GM23338 (cell line): Measurements from ENCODE around the gene RBM44.

Experiments used
- CREB1 ChIP-seq: fragments of 250-450 bp; sonication (Bioruptor Pico); IDR thresholded peaks from 2 replicates; pipeline ENCODE4 v1.5.0; 2020; ENCODE audit warnings: low read depth, mild to moderate bottlenecking, moderate library complexity
- CTCF ChIP-seq, 2 experiments: fragments of 200-600 bp in 1 of 2; sonication (generic) in 1 of 2; conservative IDR thresholded peaks; 2 replicates each; pipeline versions ENCODE4 v1.5.1 to v1.6.1; 2016 to 2017; ENCODE audit warnings: antibody characterized with exemption in 2 of 2, low read depth in 2 of 2, mild to moderate bottlenecking in 2 of 2, moderate library complexity in 1 of 2
- ETS1 ChIP-seq: IDR thresholded peaks from 2 replicates; pipeline ENCODE4 v1.6.1; 2016; ENCODE audit warnings: antibody characterized with exemption
- EZH2 ChIP-seq: fragments of 200-600 bp; sonication (generic); IDR thresholded peaks from one replicate; pipeline ENCODE4 v1.8.0; 2017; ENCODE audit warnings: antibody characterized with exemption, mild to moderate bottlenecking, low read depth; ENCODE audit not compliant: unreplicated experiment
- EZH2phosphoT487 ChIP-seq: fragments of 200-600 bp; sonication (generic); IDR thresholded peaks from one replicate; pipeline ENCODE4 v1.8.1; 2018; ENCODE audit warnings: antibody characterized with exemption; ENCODE audit not compliant: unreplicated experiment
- JUNB ChIP-seq: IDR thresholded peaks from one replicate; pipeline ENCODE4 v1.6.1; 2016; ENCODE audit warnings: antibody characterized with exemption; ENCODE audit not compliant: unreplicated experiment
- NANOG ChIP-seq: IDR thresholded peaks from 2 replicates; pipeline ENCODE4 v1.6.1; 2016; ENCODE audit warnings: antibody characterized with exemption, borderline replicate concordance
- POLR2AphosphoS5 ChIP-seq: IDR thresholded peaks from 2 replicates; pipeline ENCODE4 v1.6.1; 2016; ENCODE audit warnings: antibody characterized with exemption, low read depth
- REST ChIP-seq: IDR thresholded peaks from one replicate; pipeline ENCODE4 v1.6.1; 2018; ENCODE audit warnings: antibody characterized with exemption; ENCODE audit not compliant: unreplicated experiment
- STAT1 ChIP-seq: IDR thresholded peaks from one replicate; pipeline ENCODE4 v1.6.1; 2016; ENCODE audit warnings: antibody characterized with exemption; ENCODE audit not compliant: unreplicated experiment
- ZNF114 ChIP-seq: fragments of 250-450 bp; sonication (Bioruptor Pico); IDR thresholded peaks from 2 replicates; pipeline ENCODE4 v1.5.0; 2020; ENCODE audit warnings: mild to moderate bottlenecking, moderate library complexity
- ZNF331 ChIP-seq: fragments of 250-450 bp; sonication (Bioruptor Pico); IDR thresholded peaks from 2 replicates; pipeline ENCODE4 v1.5.0; 2020; ENCODE audit warnings: low read depth, mild to moderate bottlenecking, moderate library complexity
- ZNF462 ChIP-seq: fragments of 250-450 bp; sonication (Bioruptor Pico); IDR thresholded peaks from 2 replicates; pipeline ENCODE4 v1.5.0; 2020; ENCODE audit warnings: mild to moderate bottlenecking, moderate library complexity

DNA sequence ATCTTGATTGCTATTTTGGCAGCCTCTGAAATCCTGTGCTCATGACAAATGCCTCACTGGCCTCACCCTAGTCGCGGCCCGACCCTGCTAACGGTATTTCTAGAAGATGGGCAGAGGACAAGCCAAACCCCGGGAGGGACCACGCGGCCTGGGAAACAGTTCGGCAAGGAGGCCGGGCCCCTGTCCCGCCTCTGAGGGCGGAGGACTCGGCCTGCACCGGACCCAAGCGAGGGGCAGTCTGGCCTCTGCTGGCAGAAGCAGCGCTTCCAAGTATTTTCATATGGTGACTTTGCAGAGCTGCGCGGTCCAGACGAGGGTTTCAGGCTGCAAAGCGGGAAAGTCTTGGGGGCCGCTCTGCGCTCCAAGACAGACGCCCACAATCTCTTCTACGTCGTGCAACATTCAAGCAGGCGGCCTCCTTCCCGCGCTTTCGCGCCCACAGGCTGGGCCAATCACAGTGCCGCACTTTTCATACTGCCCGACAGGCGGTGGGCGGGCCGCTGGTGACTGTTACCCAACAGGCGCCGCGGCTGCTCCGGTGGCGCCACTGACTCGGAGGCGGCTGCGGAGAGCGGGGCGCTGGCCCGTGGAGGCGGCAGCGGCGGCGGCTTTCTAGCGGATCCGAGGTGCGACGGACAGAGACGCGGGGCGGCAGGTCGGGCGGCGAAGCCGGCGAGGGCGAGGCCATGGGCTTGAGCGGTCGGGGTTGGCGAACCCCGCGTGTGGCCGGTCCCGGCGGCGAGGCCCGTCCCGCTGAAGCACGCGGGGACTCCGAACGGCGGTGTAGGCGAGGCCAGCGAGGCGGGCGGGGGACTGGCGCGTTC lies at the start of gene RBM44:
- TF ChIP-seq EZH2phosphoT487, result no peak
- TF ChIP-seq CTCF (conservative IDR thresholded peaks at IDR 0.05; ENCODE audit: low read depth in 2 of 2), result no peak
- TF ChIP-seq POLR2AphosphoS5, result no peak
- TF ChIP-seq CREB1 (CRISPR knock-in tag), result no peak
- TF ChIP-seq EZH2, result no peak
- TF ChIP-seq REST, result no peak
- no peak for TF ChIP-seq ZNF331 (CRISPR knock-in tag)
- no peak for TF ChIP-seq ETS1
- TF ChIP-seq STAT1, result no peak
- no peak for TF ChIP-seq NANOG
- no peak for TF ChIP-seq JUNB
- TF ChIP-seq ZNF114 (CRISPR knock-in tag), result no peak
- TF ChIP-seq ZNF462, result no peak
